HG02759 (cell line): Measurements from ENCODE around the gene NFKB1.
"Not testable (repeated sequence)": the region's sequence is repeated elsewhere in the genome, so short reads cannot be mapped to it uniquely, and the experiment has no call there.

Experiments used
- ATAC-seq: cut with Tn5 transposase; IDR thresholded peaks from one replicate; pipeline ENCODE4 v1.9.1; 2021; ENCODE audit warnings: mild to moderate bottlenecking, moderate library complexity; ENCODE audit not compliant: unreplicated experiment

Gene NFKB1, protein sequence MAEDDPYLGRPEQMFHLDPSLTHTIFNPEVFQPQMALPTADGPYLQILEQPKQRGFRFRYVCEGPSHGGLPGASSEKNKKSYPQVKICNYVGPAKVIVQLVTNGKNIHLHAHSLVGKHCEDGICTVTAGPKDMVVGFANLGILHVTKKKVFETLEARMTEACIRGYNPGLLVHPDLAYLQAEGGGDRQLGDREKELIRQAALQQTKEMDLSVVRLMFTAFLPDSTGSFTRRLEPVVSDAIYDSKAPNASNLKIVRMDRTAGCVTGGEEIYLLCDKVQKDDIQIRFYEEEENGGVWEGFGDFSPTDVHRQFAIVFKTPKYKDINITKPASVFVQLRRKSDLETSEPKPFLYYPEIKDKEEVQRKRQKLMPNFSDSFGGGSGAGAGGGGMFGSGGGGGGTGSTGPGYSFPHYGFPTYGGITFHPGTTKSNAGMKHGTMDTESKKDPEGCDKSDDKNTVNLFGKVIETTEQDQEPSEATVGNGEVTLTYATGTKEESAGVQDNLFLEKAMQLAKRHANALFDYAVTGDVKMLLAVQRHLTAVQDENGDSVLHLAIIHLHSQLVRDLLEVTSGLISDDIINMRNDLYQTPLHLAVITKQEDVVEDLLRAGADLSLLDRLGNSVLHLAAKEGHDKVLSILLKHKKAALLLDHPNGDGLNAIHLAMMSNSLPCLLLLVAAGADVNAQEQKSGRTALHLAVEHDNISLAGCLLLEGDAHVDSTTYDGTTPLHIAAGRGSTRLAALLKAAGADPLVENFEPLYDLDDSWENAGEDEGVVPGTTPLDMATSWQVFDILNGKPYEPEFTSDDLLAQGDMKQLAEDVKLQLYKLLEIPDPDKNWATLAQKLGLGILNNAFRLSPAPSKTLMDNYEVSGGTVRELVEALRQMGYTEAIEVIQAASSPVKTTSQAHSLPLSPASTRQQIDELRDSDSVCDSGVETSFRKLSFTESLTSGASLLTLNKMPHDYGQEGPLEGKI

DNA sequence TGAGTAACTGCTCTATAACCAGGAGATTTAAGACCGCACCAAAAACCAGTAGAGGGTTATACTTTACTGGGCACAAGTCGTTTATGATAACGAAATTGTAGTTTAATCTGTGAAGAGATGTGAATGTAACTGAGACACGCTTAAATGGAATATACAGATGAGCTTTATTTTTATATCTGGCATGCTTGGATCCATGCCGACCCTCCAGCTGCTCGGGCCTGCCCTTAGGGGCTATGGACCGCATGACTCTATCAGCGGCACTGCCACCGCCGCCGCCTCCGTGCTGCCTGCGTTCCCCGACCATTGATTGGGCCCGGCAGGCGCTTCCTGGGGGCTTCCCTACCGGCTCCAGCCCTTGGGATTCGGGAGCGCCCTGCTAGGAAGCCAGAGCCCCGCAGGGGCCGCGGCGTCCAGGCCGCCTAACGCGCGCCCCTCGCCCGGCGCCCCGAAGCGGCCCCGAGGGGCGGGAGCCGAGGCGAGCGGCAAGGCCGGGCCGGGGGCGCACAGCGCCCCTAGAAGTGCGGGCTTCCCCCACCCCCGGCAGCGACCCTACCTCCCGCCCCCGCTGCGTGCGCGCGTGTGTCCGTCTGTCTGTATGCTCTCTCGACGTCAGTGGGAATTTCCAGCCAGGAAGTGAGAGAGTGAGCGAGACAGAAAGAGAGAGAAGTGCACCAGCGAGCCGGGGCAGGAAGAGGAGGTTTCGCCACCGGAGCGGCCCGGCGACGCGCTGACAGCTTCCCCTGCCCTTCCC, at the start of gene NFKB1:
NFKB1 (plus strand) TSS at position 664 of the 751 bp plus-strand sequence. CDS start 24,160 bp downstream, outside the sequence.
- peak; percentile 69 for ATAC-seq

DNA sequence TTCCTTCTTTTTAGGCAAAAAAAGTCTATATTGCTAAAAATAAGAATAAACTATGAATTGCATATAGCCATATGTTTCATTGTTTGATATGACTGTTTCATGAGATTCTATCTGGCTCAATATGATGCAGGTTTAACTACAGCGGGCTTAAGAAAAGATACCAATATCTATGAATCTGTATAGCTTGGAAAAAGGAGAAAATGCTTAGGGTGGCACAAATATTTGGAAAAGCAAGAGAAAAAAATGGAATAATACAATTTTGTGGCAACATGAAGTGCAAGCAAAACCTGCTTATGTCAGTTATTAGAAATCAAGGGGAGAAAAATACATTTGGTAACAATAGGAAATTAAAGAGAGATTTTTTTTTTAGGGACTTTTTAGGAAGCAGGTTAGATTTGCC, 48.3 kb upstream of the NFKB1 start:
- ATAC-seq = no peak

DNA sequence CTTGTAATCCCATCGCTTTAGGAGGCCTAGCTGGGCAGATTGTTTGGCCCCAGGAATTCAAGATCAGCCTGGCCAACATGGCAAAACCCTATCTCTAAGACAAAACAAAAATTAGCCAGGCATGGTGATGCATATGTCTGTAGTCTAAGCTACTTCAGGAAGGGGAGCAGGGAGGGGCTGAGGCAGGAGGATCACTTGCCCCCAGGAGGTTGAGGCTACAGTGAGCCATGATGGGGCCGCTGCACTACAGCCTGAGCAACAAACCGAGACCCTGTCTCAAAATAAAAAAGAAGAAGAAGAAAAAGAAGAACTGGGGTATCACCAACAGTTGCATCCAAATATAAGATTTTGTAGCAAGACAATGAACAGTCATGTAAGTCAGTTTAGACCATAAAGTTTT, 47.3 kb upstream of the NFKB1 start:
- ATAC-seq = no peak

DNA sequence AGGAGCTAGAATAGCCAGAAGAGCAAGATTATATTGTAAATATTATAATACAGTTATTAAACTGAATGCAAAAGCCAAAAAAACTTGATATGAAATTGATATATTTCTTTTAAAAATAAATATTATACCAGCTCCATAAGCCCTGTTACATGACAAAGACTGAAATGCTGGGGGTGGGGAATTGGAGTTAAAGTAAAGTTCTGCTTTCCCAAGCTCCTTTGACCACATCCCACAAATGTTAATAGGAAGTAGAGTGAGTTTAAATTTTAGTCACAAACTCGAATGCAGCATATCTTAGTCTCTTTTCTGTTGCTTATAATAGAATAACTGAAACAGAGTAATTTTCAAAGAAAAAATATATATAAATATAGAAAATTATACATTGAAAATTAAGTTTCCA, 46.9 kb upstream of the NFKB1 start:
- ATAC-seq = no peak

DNA sequence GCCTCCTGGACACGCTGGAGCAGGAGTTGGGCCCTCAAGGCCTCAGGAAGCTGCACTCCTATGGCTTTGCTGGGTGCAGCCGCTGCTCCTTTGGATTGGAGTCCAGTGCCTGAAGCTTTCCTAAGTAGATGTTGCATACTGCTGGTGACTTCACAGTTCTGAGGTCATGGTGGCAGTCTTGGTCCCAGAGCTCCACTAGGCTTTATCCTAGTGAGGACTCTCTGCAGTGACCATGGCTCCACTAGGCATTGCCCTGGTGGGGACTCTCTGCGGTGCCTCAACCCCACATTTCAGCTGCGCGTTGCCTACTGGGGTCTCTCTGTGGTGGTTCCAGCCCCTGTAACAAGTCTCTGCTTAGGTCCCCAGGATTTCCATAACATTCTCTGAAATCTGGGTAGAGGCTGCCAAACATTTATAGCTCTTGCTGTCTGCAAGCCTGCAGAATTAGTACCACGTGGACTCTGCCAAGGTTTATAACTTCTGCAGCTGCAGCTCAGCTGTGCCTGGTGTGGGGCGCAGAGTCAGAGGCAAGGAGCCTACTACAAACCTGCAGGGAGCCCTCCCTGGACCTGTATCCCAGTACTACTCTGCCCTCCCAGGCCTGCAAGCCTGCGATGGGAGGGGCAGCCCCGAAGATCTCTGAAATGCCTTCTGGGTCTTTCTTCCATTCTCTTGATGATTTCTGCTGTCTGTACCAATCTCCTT, 46.0 kb upstream of the NFKB1 start:
- ATAC-seq = no peak

DNA sequence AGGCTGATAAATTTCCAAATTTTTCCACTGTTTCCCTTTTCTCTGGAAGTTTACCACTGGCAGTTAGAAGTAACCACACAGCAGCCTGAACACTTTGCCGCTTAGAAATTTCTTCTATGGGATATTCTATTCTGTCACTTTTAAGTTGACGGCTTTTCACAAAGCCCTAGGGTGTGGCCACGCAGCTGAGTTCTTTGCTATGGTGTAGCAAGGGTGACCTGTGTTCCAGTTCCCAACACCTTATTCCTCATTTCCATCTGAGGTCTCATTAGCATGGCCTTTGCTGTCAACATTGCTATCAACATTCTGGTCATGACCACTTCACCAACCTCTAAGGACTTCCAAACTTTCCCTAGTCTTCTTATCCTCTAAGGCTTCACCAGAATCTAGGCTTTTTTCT, 45.4 kb upstream of the NFKB1 start:
- no peak for ATAC-seq

DNA sequence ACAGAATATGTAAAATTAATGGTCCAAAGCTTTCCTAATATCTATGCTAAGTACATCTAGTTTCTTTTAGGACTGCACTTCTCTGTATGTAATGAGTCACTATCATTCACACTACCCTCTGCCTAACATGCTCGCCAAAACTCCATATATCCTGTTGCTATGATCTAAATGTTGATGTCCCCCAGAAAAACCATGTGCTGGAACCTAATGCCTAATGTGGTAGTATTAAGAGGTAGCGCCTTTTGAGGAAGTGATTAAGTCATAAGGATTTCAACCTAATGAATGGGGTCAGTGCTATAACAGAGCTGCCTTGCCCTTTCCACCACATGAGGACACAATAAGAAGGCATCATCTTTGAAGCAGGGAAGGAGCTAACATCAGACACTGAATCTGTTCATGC, 34.9 kb upstream of the NFKB1 start:
- no peak for ATAC-seq

DNA sequence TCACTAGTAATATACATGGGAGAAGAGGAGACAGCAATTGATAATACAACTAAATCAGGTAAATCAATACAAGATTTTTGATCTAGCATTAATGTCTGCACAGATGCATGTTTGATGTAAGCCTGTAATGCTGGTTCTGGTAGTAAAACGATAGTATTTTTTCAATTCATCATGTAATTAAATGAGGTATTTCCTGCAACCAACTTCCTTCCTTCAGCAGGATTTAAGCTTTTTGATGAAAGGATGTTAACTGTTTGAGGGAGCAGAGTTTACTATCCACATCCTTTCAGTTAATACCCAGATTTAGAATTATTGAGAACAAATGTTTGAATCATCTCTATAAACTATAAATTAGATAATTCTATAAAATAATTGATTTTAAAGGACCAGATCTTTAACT, 31.4 kb upstream of the NFKB1 start:
- ATAC-seq = no peak

DNA sequence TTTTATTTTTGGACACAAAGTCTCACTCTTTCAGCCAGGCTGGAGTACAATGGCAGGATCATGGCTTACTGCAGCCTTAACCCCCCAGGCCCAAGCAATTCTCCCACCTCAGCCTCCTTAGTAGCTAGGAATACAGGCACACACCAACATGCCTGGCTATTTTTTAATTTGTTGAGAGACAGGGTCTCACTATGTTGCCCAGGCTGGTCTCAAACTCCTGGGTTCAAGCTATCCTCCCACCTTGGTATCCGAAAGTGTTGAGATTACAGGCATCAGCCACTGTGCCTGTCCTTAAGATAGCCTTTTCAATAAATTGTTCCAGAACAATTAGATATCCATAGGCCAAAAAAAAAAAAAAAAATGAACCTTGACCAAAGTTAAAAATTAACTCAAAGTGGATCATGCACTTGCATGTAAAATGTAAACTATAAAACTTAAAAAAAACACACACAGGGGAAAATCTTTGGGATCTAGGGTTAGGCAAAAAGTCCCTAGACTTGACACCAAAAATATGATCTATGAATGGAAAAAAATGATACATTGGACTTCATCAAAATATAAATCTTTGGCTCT, 28.6 kb upstream of the NFKB1 start:
- no peak for ATAC-seq

DNA sequence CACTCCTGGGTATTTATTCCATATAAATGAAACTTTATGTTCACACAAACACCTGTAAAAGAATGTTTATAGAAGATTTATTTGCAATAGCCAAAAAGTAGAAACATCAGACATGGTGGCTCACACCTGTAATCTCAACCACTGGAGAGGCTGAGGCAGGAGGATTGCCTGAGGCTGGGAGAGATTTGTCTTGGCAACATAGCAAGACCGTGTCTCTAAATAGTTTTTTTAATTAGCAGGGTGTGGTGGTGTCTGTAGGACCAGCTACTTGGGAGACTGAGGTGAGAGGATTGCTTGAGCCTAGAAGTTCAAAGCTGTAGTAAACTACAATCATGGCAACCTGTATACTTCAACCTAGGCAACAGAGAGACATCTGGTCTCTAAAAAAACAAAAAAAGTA, 27.7 kb upstream of the NFKB1 start:
- ATAC-seq = no peak

DNA sequence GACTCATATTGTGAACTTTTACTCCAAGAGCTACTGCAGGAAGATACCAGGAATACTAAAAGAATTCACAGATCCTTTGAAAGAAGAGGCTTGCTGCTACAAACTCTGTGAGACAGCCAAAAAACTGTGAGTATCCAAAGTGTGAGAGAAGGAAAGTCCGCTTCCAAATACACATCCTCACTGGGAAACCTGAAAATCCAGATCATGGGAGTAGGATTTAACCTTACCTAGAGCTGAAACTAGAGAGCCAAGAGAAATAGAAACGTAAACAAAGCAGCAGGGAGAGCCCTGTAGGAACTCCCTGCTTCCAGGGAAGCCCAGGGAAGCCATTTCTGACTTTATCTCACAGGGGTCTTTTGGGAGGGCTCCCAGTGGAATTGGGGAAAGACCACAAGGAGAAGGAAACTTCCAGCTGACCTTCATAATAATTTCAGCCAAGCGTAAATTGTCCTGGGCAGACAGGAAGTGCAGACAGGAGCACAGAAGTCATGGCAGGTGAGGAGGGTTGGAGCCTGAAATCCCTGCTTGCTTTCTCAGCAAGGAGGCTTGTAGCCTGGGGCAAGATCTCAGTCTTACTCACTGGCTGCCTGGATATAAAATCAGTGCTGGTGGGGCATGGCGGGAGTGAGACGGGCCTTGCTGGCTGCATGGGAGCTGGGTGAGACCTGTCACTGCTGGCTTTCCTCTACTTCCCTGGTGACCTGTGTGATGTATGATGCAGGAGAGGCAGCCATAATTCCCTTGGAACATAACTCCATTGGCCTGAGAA, 26.2 kb upstream of the NFKB1 start:
- ATAC-seq = no peak

DNA sequence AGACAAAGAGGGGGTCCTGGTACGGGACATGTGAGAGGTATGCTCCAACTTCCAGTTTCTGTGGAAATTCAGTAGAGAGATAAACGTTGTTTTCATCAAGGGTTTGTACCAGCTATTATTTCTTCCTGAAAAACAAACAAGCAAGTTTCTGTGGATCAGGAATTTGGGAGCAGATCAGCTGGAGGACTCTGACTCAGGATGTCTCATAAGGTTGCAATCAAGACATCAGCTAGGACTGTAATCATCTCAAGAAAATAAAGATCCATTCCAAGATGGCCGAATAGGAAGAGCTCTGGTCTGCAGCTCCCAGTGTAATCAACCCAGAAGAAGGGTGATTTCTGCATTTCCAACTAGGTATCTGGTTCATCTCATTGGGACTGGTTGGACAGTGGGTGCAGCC, 23.5 kb upstream of the NFKB1 start:
- no peak for ATAC-seq

DNA sequence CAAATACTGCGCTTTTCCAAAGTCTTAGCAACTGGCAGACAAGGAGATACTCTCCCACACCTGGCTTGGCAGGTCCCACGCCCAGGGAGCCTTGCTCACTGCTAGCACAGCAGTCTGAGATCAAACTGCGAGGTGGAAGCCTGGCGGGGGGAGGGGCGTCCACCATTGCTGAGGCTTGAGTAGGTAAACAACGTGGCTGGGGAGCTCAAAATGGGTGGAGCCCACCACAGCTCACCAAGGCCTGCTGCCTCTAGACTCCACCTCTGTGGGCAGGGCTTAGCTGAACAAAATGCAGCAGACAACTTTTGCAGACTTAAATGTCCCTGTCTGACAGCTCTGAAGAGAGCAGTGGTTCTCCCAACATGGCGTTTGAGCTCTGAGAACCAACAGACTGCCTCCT, 23.0 kb upstream of the NFKB1 start:
- ATAC-seq = no peak

DNA sequence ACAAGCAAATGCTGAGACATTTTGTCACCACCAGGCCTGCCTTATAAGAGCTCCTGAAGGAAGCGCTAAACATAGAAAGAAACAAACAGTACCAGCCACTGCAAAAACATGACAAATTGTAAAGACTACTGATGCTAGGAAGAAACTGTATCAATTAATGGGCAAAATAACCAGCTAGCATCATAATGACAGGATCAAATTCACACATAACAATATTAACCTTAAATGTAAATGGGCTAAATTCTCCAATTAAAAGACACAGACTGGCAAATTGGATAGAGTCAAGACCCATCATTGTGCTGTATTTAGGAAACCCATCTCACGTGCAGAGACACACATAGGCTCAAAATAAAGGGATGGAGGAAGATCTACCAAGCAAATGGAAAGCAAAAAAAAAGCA, 21.3 kb upstream of the NFKB1 start:
- not testable (repeated sequence) for ATAC-seq

DNA sequence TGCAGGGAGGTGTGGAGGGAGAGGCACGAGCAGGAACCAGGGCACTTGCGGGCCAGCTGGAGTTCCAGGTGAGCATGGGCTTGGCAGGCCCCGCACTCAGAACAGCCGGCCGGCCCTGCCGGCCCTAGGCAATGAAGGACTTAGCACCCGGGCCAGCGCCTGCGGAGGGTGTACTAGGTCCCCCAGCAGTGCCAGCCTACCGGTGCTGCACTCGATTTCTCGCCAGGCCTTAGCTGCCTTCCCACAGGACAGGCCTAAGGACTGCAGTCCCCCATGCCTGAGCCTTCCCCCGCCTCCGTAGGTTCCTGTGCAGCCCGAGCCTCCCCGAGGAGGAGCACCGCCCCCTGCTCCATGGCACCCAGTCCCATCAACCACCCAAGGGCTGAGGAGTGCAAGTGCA, 18.0 kb upstream of the NFKB1 start:
- ATAC-seq = no peak

DNA sequence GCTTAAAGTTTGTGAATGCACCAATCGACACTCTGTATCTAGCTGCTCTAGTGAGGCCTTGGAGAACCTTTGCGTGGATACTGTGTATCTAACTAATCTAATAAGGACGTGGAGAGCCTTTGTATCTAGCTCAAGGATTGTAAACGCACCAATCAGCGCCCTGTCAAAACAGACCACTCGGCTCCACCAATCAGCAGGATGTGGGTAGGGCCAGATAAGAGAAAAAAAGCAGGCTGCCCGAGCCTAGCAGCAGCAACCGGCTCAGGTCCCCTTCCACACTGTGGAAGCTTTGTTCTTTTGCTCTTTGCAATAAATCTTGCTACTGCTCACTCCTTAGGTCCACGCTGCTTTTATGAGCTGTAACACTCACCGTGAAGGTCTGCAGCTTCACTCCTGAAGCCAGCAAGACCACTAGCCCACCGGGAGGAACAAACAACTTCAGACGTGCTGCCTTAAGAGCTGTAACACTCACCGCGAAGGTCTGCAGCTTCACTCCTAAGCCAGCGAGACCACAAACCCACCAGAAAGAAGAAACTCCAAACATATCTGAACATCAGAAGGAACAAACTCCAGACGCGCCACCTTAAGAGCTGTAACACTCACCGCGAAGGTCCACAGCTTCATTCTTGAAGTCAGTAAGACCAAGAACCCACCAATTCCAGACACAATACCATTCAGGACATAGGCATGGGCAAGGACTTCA, 17.0 kb upstream of the NFKB1 start:
- not testable (repeated sequence) for ATAC-seq

DNA sequence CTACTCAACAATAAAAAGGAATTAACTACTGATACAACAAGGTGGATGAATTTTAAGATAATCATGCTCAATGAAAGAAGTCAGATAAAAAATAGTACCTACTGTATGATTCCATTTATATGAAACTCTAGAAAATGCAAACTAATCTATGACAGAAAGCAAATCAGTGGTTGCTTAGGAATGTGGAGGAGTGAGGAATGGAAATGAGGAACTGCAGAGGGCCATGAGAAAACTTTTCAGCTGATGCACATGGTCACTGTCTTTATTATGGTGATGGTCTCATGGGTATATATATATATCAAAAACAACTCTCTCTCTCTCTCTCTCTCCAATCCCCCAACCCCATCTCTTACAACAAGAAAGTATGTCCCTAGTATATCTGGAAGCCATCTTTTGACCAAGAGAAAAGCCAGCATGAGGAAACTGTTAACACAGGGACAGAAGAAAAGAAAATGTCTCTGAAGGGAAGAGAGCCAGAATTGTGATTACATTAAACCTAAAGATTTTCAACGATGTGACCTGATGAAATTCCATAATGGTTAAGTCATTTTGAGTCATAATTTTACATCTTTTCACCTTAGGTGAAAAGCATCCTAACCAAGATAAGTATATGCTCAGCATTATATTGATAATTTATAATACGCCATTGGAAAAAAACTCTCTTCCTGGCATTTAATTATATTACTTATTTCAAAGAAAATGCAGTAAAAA, 8.5 kb upstream of the NFKB1 start:
- no peak for ATAC-seq

DNA sequence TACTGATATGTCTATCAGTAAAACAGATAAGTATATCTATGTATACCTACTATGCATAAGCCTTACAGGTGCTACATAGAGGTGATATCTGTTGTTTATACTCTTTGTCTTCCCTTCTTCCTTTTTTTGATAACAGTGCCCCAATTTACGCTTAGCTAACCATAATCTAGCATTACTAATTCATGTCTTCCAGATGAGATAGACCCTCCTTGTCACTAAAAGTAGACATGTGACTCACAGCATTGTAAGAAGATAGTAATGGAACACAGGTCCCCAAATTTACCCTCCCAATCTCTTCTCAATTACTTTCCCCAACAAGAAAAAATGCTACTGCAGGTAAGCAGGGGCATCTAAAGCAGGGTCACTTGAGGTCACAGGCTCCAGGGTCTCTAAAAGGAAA, 7.9 kb upstream of the NFKB1 start:
- ATAC-seq = no peak
